DOHH2 (cell line): Measurements from ENCODE around the gene DALRD3.
A peak's percentile ranks its signal among the peaks of the same experiment; 100 is the strongest.

Experiments used
- H3F3A ChIP-seq: fragments of 200-600 bp; sonication (generic), shearing (Covaris generic); 2 replicates; pipeline ENCODE4 v1.6.0; 2016; ENCODE audit warnings: antibody characterized with exemption, mild to moderate bottlenecking; ENCODE audit not compliant: control insufficient read depth, insufficient read depth
- H3K27ac ChIP-seq: fragments of 200-600 bp; sonication (generic); 2 replicates; pipeline ENCODE4 v1.5.1; 2014; ENCODE audit warnings: low read depth, mild to moderate bottlenecking, low read length, moderate library complexity
- H3K27me3 ChIP-seq: fragments of 200-600 bp; sonication (generic); 2 replicates; pipeline ENCODE4 v1.6.1; 2014; ENCODE audit warnings: mild to moderate bottlenecking, low read length, mixed read lengths; ENCODE audit not compliant: control insufficient read depth
- H3K36me3 ChIP-seq: fragments of 200-600 bp; sonication (generic); 2 replicates; pipeline ENCODE4 v1.6.1; 2014; ENCODE audit warnings: mild to moderate bottlenecking, low read length, moderate library complexity, mixed read lengths; ENCODE audit not compliant: control insufficient read depth
- H3K4me1 ChIP-seq: fragments of 200-600 bp; sonication (generic); 2 replicates; pipeline ENCODE4 v1.6.1; 2014; ENCODE audit warnings: mild to moderate bottlenecking, low read length, mixed read lengths; ENCODE audit not compliant: control insufficient read depth
- H3K4me2 ChIP-seq: fragments of 200-600 bp; sonication (generic); 2 replicates; pipeline ENCODE4 v1.6.0; 2014; ENCODE audit warnings: mild to moderate bottlenecking, low read length, moderate library complexity
- H3K4me3 ChIP-seq: fragments of 200-600 bp; sonication (generic); 2 replicates; pipeline ENCODE4 v1.5.1; 2014; ENCODE audit warnings: mild to moderate bottlenecking, low read length, mixed read lengths
- H3K79me2 ChIP-seq: fragments of 200-600 bp; sonication (generic); 2 replicates; pipeline ENCODE4 v1.6.1; 2014; ENCODE audit warnings: mild to moderate bottlenecking, low read length, mixed read lengths; ENCODE audit not compliant: control insufficient read depth
- H3K9me2 ChIP-seq: fragments of 200-600 bp; sonication (generic); replicated peaks from 2 replicates; pipeline ENCODE4 v1.6.1; 2014; ENCODE audit warnings: mild to moderate bottlenecking, low read length, mixed read lengths; ENCODE audit not compliant: control insufficient read depth
- H3K9me3 ChIP-seq: fragments of 200-600 bp; sonication (generic); 2 replicates; pipeline ENCODE4 v1.6.1; 2014; ENCODE audit warnings: antibody characterized with exemption, low read length, mixed read lengths; ENCODE audit not compliant: control insufficient read depth, insufficient read depth
- H4K20me1 ChIP-seq: fragments of 200-600 bp; sonication (generic); 2 replicates; pipeline ENCODE4 v1.6.0; 2014; ENCODE audit warnings: low read depth, mild to moderate bottlenecking, antibody characterized with exemption, low read length, moderate library complexity; ENCODE audit not compliant: control insufficient read depth, insufficient read depth
- CTCF ChIP-seq: fragments of 200-600 bp; sonication (generic); IDR thresholded peaks from one replicate; pipeline ENCODE4 v1.5.1; 2014; ENCODE audit warnings: antibody characterized with exemption, mild to moderate bottlenecking, low read depth, low read length; ENCODE audit not compliant: poor library complexity, severe bottlenecking
- EZH2phosphoT487 ChIP-seq: fragments of 200-600 bp; sonication (generic); IDR thresholded peaks from 2 replicates; pipeline ENCODE4 v1.6.1; 2017; ENCODE audit warnings: borderline replicate concordance, mild to moderate bottlenecking, antibody characterized with exemption, low read length, moderate library complexity, mixed read lengths

Gene DALRD3

GRCh38 chr3:49021213-49021812 lies 2.9 kb upstream of the DALRD3 start:
- peak overlapping the region; percentile 92 for H3K4me3 ChIP-seq
- H3K27ac ChIP-seq: peak overlapping the region; percentile 92
- peaks cover 67% of the 10 kb centered on the region for H3K79me2 ChIP-seq
- H3K9me2 ChIP-seq: no peaks in the 10 kb centered on the region
- peaks cover 31% of the 10 kb centered on the region for H3F3A ChIP-seq
- no peak for TF ChIP-seq EZH2phosphoT487
- no peak for TF ChIP-seq CTCF
- H3K4me1 ChIP-seq: peaks cover 58% of the 10 kb centered on the region
- H3K36me3 ChIP-seq: peaks cover 65% of the 10 kb centered on the region
- H4K20me1 ChIP-seq: no peaks in the 10 kb centered on the region
- H3K4me2 ChIP-seq: peak overlapping the region; percentile 94
- no peaks in the 10 kb centered on the region for H3K27me3 ChIP-seq
- no peaks in the 10 kb centered on the region for H3K9me3 ChIP-seq

- no peaks in the 10 kb centered on the region for H3K27me3 ChIP-seq
- H3K36me3 ChIP-seq: peaks cover 65% of the 10 kb centered on the region
- peak overlapping the region; percentile 92 for H3K4me3 ChIP-seq
- peaks cover 59% of the 10 kb centered on the region for H3K79me2 ChIP-seq
- H3K9me3 ChIP-seq: no peaks in the 10 kb centered on the region
- H3K9me2 ChIP-seq: no peaks in the 10 kb centered on the region
- peaks cover 28% of the 10 kb centered on the region for H3F3A ChIP-seq
- H4K20me1 ChIP-seq: no peaks in the 10 kb centered on the region
- peaks cover 50% of the 10 kb centered on the region for H3K4me1 ChIP-seq
- peak overlapping the region; percentile 94 for H3K4me2 ChIP-seq
- TF ChIP-seq EZH2phosphoT487: no peak
- peak; percentile 13 for TF ChIP-seq CTCF
- H3K27ac ChIP-seq: peak overlapping the region; percentile 92
Observed at GRCh38 chr3:49020330-49021212, 2.2 kb upstream of the DALRD3 start.

GRCh38 chr3:49019941-49020329 lies 1.6 kb upstream of the DALRD3 start:
- peak overlapping the region; percentile 92 for H3K27ac ChIP-seq
- H4K20me1 ChIP-seq: no peaks in the 10 kb centered on the region
- H3K4me3 ChIP-seq: peak overlapping the region; percentile 92
- no peaks in the 10 kb centered on the region for H3K9me2 ChIP-seq
- peak overlapping the region; percentile 94 for H3K4me2 ChIP-seq
- peaks cover 44% of the 10 kb centered on the region for H3K4me1 ChIP-seq
- TF ChIP-seq CTCF (no peak), EZH2phosphoT487 (no peak)
- H3K27me3 ChIP-seq: no peaks in the 10 kb centered on the region
- H3K79me2 ChIP-seq: peaks cover 53% of the 10 kb centered on the region
- no peaks in the 10 kb centered on the region for H3K9me3 ChIP-seq
- peaks cover 27% of the 10 kb centered on the region for H3F3A ChIP-seq
- peaks cover 65% of the 10 kb centered on the region for H3K36me3 ChIP-seq
